Measurements from ENCODE around the gene GJB5. TPM values are rescaled to one million over a fixed set of nuclear protein-coding genes. Genes with fewer than 3 reads are reported as not detected.

GJB5 gene
- total and polyA plus RNA-seq, 2 of the 8 experiments (the other 6 are each of a cell fraction or from before 2014, with no cell fraction given) = 0.86 to 3.1 TPM

GRCh38 chr1:34750610-34751009 lies 4.2 kb upstream of the GJB5 start (continued):
- TF ChIP-seq, protein P1, sequence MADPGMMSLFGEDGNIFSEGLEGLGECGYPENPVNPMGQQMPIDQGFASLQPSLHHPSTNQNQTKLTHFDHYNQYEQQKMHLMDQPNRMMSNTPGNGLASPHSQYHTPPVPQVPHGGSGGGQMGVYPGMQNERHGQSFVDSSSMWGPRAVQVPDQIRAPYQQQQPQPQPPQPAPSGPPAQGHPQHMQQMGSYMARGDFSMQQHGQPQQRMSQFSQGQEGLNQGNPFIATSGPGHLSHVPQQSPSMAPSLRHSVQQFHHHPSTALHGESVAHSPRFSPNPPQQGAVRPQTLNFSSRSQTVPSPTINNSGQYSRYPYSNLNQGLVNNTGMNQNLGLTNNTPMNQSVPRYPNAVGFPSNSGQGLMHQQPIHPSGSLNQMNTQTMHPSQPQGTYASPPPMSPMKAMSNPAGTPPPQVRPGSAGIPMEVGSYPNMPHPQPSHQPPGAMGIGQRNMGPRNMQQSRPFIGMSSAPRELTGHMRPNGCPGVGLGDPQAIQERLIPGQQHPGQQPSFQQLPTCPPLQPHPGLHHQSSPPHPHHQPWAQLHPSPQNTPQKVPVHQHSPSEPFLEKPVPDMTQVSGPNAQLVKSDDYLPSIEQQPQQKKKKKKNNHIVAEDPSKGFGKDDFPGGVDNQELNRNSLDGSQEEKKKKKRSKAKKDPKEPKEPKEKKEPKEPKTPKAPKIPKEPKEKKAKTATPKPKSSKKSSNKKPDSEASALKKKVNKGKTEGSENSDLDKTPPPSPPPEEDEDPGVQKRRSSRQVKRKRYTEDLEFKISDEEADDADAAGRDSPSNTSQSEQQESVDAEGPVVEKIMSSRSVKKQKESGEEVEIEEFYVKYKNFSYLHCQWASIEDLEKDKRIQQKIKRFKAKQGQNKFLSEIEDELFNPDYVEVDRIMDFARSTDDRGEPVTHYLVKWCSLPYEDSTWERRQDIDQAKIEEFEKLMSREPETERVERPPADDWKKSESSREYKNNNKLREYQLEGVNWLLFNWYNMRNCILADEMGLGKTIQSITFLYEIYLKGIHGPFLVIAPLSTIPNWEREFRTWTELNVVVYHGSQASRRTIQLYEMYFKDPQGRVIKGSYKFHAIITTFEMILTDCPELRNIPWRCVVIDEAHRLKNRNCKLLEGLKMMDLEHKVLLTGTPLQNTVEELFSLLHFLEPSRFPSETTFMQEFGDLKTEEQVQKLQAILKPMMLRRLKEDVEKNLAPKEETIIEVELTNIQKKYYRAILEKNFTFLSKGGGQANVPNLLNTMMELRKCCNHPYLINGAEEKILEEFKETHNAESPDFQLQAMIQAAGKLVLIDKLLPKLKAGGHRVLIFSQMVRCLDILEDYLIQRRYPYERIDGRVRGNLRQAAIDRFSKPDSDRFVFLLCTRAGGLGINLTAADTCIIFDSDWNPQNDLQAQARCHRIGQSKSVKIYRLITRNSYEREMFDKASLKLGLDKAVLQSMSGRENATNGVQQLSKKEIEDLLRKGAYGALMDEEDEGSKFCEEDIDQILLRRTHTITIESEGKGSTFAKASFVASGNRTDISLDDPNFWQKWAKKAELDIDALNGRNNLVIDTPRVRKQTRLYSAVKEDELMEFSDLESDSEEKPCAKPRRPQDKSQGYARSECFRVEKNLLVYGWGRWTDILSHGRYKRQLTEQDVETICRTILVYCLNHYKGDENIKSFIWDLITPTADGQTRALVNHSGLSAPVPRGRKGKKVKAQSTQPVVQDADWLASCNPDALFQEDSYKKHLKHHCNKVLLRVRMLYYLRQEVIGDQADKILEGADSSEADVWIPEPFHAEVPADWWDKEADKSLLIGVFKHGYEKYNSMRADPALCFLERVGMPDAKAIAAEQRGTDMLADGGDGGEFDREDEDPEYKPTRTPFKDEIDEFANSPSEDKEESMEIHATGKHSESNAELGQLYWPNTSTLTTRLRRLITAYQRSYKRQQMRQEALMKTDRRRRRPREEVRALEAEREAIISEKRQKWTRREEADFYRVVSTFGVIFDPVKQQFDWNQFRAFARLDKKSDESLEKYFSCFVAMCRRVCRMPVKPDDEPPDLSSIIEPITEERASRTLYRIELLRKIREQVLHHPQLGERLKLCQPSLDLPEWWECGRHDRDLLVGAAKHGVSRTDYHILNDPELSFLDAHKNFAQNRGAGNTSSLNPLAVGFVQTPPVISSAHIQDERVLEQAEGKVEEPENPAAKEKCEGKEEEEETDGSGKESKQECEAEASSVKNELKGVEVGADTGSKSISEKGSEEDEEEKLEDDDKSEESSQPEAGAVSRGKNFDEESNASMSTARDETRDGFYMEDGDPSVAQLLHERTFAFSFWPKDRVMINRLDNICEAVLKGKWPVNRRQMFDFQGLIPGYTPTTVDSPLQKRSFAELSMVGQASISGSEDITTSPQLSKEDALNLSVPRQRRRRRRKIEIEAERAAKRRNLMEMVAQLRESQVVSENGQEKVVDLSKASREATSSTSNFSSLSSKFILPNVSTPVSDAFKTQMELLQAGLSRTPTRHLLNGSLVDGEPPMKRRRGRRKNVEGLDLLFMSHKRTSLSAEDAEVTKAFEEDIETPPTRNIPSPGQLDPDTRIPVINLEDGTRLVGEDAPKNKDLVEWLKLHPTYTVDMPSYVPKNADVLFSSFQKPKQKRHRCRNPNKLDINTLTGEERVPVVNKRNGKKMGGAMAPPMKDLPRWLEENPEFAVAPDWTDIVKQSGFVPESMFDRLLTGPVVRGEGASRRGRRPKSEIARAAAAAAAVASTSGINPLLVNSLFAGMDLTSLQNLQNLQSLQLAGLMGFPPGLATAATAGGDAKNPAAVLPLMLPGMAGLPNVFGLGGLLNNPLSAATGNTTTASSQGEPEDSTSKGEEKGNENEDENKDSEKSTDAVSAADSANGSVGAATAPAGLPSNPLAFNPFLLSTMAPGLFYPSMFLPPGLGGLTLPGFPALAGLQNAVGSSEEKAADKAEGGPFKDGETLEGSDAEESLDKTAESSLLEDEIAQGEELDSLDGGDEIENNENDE (IDR thresholded peaks at IDR 0.05; ENCODE audit: insufficient replicate concordance, low read length) = no peak
- no peak for TF ChIP-seq TEAD4 (IDR thresholded peaks at IDR 0.05; ENCODE audit: low read depth, low read length)
- no peak for TF ChIP-seq FOSL1 (IDR thresholded peaks at IDR 0.05; ENCODE audit: insufficient read depth, low read depth, low read length)
- TF ChIP-seq ATF2 (IDR thresholded peaks at IDR 0.05; ENCODE audit: low read length) = no peak
- no peak for TF ChIP-seq TAF1 (IDR thresholded peaks at IDR 0.05; ENCODE audit: low read depth, low read length)
- TF ChIP-seq SAP30 (IDR thresholded peaks at IDR 0.05; ENCODE audit: insufficient read depth, insufficient replicate concordance, low read length) = no peak
- TF ChIP-seq CTCF (IDR thresholded peaks at IDR 0.05; ENCODE audit: control extremely low read depth in 1 of 3, insufficient read depth in 1 of 3, low read depth in 1 of 3, low read length in 3 of 3) = no peak

All from H1 (cell line).